Colonic mucosa (tissue), 4 donors: ENCODE data around the gene SNRPA. TPM values are rescaled to one million over a fixed set of nuclear protein-coding genes. Genes with fewer than 3 reads are reported as not detected.

ENCODE experiments used
- DNase-seq: peaks from one replicate; pipeline ENCODE4 v3.0.0-alpha.2; 2020
- H3K27ac ChIP-seq: fragments of 200-600 bp; one replicate; pipeline ENCODE4 v1.8.0; 2021
- H3K27me3 ChIP-seq: fragments of 200-600 bp; one replicate; pipeline ENCODE4 v1.8.0; 2021
- H3K36me3 ChIP-seq: fragments of 200-600 bp; one replicate; pipeline ENCODE4 v1.8.0; 2021
- H3K4me1 ChIP-seq: fragments of 200-600 bp; one replicate; pipeline ENCODE4 v1.8.0; 2021; ENCODE audit warnings: mild to moderate bottlenecking
- H3K4me3 ChIP-seq: fragments of 200-600 bp; one replicate; pipeline ENCODE4 v1.8.0; 2021
- H3K9ac ChIP-seq, 2 donors: one replicate each; pipeline ENCODE4 v1.7.0; 2013; ENCODE audit warnings: control low read depth in 2 of 2, low read depth in 2 of 2, low read length in 2 of 2
- H3K9me3 ChIP-seq: fragments of 200-600 bp; one replicate; pipeline ENCODE4 v1.8.0; 2021
- intact Hi-C: fragments of 100-400 bp; cut with DNase I; formaldehyde crosslinking; loops from one replicate; pipeline ENCODE4 v1.14.1; 2022
- total RNA-seq, 2 donors: library from RNA; stranded (reverse); fragmentation: NEBNext Ultra II Directional in 1 of 2; extraction: Animal tissue kit (Norgen Biotek cat#: 25700) in 1 of 2; gene quantifications; one replicate each; pipeline ENCODE4 v1.2.1, GENCODE V29; 2021
- TF ChIP-seq, protein P1 (sequence below): fragments of 200-600 bp; IDR thresholded peaks from one replicate; pipeline ENCODE4 v1.8.0; 2022; ENCODE audit warnings: antibody characterized with exemption, mild to moderate bottlenecking
- donor health status: healthy.
- donor health status: DM: no; HTN: no; CAD: no.
- donor health status: DM: no; HTN: no; CAD: no.

SNRPA gene
- total RNA-seq, 2 donors from 2014 or later = 56.0 to 126 TPM

DNA sequence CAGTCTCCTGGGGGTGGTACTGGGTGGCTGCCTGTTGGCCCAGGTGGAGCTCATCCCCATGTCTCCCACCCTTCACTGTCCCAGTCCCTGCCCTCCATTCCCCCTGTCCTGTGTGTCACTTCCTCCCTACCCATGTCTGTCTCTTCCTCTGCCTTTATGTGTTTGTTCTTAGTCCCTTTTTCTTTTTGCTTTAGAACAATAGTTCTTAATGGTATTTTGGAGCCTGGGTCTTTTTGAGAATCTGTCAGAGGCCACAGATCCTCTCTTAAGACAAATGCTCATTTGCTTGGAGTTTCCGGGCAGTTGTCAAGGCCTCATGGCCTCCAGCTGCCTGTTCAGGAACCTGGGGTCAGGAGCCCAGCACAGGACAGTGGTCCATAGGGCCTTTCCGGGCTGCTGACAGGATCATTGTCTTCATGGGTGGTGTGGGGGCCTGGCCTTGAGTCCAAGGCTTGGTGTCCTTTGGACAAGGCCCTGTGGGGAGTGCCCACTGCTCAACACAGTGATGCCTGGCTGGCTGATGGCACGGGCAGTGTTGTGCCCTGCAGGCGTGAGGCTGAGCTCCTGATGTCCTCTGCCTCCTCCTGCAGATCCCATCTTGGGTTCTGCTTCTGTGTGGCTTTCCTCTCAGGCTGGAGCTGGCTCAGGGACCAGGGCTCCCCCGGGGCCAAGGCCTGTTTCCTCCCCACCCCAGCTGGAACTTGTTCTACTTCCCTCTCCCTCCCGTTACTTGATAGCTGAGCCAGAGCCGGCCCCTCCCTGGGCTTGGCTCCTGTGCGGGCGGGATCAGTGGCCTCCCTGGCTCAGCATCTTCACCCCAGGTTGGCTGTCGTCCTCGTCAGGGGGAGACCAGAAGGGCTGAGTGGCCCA lies 51.5 kb downstream of the SNRPA start:
- Histone ChIP-seq H3K27me3 (no peaks in the 10 kb centered on the region), H3K27ac (peak overlapping the region; percentile 82), H3K4me3 (peak overlapping the region; percentile 5), H3K9ac (peak overlapping the region; percentile 44 to 75), H3K36me3 (no peaks in the 10 kb centered on the region), H3K4me1 (peaks cover 57% of the 10 kb centered on the region), H3K9me3 (no peaks in the 10 kb centered on the region)
- intact Hi-C loops = no loop called here
- TF ChIP-seq, protein P1, sequence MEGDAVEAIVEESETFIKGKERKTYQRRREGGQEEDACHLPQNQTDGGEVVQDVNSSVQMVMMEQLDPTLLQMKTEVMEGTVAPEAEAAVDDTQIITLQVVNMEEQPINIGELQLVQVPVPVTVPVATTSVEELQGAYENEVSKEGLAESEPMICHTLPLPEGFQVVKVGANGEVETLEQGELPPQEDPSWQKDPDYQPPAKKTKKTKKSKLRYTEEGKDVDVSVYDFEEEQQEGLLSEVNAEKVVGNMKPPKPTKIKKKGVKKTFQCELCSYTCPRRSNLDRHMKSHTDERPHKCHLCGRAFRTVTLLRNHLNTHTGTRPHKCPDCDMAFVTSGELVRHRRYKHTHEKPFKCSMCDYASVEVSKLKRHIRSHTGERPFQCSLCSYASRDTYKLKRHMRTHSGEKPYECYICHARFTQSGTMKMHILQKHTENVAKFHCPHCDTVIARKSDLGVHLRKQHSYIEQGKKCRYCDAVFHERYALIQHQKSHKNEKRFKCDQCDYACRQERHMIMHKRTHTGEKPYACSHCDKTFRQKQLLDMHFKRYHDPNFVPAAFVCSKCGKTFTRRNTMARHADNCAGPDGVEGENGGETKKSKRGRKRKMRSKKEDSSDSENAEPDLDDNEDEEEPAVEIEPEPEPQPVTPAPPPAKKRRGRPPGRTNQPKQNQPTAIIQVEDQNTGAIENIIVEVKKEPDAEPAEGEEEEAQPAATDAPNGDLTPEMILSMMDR = no peak
- peak; percentile 83 for DNase-seq

DNA sequence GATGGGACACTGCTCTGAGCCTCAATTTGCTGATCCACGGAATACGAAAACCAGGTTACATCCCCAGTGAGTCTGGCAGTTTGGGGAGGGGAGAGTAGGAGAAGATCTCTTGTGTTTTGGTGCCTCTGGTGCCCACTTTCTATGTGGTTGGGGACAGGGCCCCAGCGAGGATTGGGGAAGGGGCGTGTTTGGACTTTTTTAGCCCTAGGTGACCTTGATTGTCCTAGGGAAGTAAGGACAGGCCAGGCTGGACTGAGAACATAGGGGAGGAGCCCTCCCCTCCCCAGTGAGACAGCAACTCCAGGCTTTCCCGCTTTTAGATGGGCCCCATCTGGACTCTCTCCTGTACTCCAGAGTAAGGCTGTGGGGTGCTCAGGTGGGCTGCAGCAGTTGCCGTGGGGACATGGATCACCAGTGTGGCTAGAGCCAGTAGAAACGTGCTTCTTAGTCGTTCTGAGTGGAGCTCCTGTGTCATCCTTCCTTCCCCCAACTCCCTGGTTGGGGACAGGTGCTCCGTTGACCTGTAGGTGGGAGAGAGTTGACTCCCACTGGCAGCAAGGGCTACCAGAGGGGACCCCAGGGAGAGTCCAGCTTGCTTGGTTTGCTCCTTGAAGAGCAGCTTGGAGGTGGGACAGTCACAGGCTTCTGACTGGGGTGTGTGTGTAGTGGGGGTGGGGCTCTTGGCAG lies 52.3 kb downstream of the SNRPA start:
- H3K9me3 ChIP-seq = no peaks in the 10 kb centered on the region
- H3K27me3 ChIP-seq = no peaks in the 10 kb centered on the region
- no peak for DNase-seq
- H3K27ac ChIP-seq = peak overlapping the region; percentile 82
- peak overlapping the region; percentile 64 to 75 for H3K9ac ChIP-seq
- H3K36me3 ChIP-seq = peaks cover 3% of the 10 kb centered on the region
- no peak overlapping the region for H3K4me3 ChIP-seq
- TF ChIP-seq, protein P1 = no peak
- intact Hi-C loops = no loop called here
- peaks cover 57% of the 10 kb centered on the region for H3K4me1 ChIP-seq

DNA sequence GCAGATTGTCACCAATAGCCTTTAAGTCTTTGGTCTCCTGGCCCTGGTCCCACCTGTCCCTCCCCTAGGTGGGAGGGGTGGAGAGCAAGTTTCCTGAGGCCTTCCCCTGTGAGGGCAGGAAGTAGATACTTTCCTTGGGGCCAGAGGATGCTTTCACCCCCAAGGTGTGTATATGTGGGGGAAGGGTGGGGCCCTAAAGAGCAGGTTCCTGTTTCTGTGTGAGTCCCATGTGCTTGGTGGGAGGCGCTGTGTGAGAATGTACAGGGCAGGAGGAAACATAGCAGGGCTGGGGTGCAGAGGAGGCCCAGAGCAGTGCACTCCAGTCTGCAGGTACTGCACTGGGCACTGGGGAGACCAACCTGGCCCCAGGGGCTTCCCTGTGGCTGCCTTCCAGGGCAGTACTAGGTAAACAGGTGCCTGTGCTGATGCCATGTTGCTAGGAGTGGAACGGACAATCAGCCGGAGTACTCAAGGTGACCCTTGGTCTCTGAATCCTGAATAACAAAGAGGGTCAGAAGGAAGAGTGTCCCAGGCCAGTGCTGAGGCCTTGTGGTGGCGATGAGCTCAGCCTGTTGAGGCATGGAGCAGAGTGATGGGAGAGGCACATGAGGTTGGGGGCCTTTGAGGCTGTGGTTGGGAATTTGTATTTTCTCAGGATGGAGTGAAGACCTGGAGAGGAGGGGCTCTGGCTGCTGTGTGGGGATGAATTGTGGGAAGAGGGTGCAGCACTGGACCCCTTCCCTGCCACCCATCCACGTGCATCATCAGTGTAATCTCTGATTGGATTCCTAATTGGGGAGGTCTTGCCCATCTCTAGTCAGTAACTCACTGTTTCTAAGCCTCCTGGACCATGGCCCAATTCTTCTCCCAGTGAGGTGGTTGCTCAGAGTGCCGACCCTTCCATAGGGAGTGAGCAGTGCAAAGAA lies 53.1 kb downstream of the SNRPA start:
- Histone ChIP-seq H3K9me3 (no peaks in the 10 kb centered on the region), H3K4me1 (peaks cover 57% of the 10 kb centered on the region), H3K36me3 (peaks cover 6% of the 10 kb centered on the region), H3K27me3 (no peaks in the 10 kb centered on the region), H3K9ac (peak overlapping the region; percentile 64 to 75), H3K4me3 (peak overlapping the region; percentile 2), H3K27ac (peak overlapping the region; percentile 82)
- peak; percentile 86 for DNase-seq
- TF ChIP-seq, protein P1 = no peak
- intact Hi-C loops = no loop called here

DNA sequence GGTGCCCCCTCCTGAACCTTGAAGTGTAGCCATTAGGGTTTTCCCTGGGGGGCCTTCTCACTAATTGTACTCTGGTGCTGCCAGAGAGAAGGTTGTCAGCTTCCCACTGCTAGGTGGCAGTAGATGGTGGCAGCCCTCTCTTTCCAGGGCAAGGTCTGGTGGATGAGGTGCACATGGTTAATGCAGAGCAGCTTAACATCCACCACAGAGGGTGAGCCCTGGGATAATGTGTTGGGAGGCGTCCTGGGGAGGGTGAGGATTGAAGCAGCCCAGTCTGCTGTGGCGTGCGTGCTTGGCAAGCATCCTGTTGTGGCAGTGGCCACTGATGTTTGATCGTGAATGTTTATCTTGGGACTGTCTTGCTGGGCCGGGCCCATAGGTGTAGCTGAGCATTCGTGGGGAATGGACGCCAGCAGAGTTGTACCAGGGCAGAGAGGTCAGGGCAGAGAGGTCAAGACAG lies 53.8 kb downstream of the SNRPA start:
- Histone ChIP-seq H3K4me1 (peaks cover 57% of the 10 kb centered on the region), H3K9me3 (no peaks in the 10 kb centered on the region), H3K36me3 (peaks cover 6% of the 10 kb centered on the region), H3K4me3 (peak overlapping the region; percentile 2), H3K27ac (peak overlapping the region; percentile 82), H3K27me3 (no peaks in the 10 kb centered on the region), H3K9ac (peak overlapping the region in 1 of 2 donors; percentile 75)
- intact Hi-C loops = no loop called here
- TF ChIP-seq, protein P1 = no peak
- peak; percentile 25 for DNase-seq
